ENCODE measurements around the gene SNX7. TPM values are rescaled to one million over a fixed set of nuclear protein-coding genes. Genes with fewer than 3 reads are reported as not detected.

Gene SNX7
- total RNA-seq, 1 donor from 2014 or later = 39.9 TPM

- Mint-ChIP-seq H3K27ac (ENCODE audit: unreplicated experiment) (no peak overlapping the region), H3K36me3 (ENCODE audit: low read depth, unreplicated experiment) (no peaks in the 10 kb centered on the region), H3K4me3 (ENCODE audit: unreplicated experiment) (no peak overlapping the region), H3K9me3 (ENCODE audit: unreplicated experiment) (no peaks in the 10 kb centered on the region), H3K4me1 (ENCODE audit: low read depth, unreplicated experiment) (no peaks in the 10 kb centered on the region), H3K27me3 (ENCODE audit: low read depth, unreplicated experiment) (no peaks in the 10 kb centered on the region)
- Histone ChIP-seq H3K27ac (ENCODE audit: low read depth, low read length) (no peak overlapping the region), H3K4me2 (ENCODE audit: low read length) (no peak overlapping the region), H2AFZ (ENCODE audit: low read depth, low read length) (no peak overlapping the region), H3K4me3 (ENCODE audit: insufficient read depth, low read depth, low read length) (no peak overlapping the region), H3K79me2 (ENCODE audit: insufficient read depth, low read length) (no peaks in the 10 kb centered on the region), H3K36me3 (ENCODE audit: insufficient read depth, low read length) (no peaks in the 10 kb centered on the region), H3K9ac (ENCODE audit: low read length) (no peak overlapping the region), H4K20me1 (ENCODE audit: insufficient read depth, low read length) (no peaks in the 10 kb centered on the region), H3K4me1 (ENCODE audit: insufficient read depth, low read length) (no peaks in the 10 kb centered on the region), H3K9me3 (ENCODE audit: insufficient read depth, low read depth, low read length) (no peaks in the 10 kb centered on the region), H3K27me3 (ENCODE audit: insufficient read depth, low read length) (no peaks in the 10 kb centered on the region)
- DNase-seq (ENCODE audit: low read depth) (no peak), FAIRE-seq (no peak)
- TF ChIP-seq CTCF (IDR thresholded peaks at IDR 0.05; ENCODE audit: insufficient read depth, low read depth, low read length) = no peak
- TF ChIP-seq EZH2 (IDR thresholded peaks at IDR 0.05; ENCODE audit: insufficient read depth, low read length) = no peak
Measured at GRCh38 chr1:98644510-98644909, 17.0 kb upstream of the SNX7 start.

- Histone ChIP-seq H3K27ac (ENCODE audit: low read depth, low read length) (no peak overlapping the region), H4K20me1 (ENCODE audit: insufficient read depth, low read length) (no peaks in the 10 kb centered on the region), H3K79me2 (ENCODE audit: insufficient read depth, low read length) (no peaks in the 10 kb centered on the region), H3K27me3 (ENCODE audit: insufficient read depth, low read length) (no peaks in the 10 kb centered on the region), H3K4me2 (ENCODE audit: low read length) (no peak overlapping the region), H3K9me3 (ENCODE audit: insufficient read depth, low read depth, low read length) (peaks cover 3% of the 10 kb centered on the region), H3K4me3 (ENCODE audit: insufficient read depth, low read depth, low read length) (no peak overlapping the region), H3K9ac (ENCODE audit: low read length) (no peak overlapping the region), H3K36me3 (ENCODE audit: insufficient read depth, low read length) (no peaks in the 10 kb centered on the region), H2AFZ (ENCODE audit: low read depth, low read length) (no peak overlapping the region), H3K4me1 (ENCODE audit: insufficient read depth, low read length) (no peaks in the 10 kb centered on the region)
- H3K9me3 Mint-ChIP-seq (ENCODE audit: unreplicated experiment) = peaks cover 4% of the 10 kb centered on the region
- H3K27ac Mint-ChIP-seq (ENCODE audit: unreplicated experiment) = no peak overlapping the region
- no peak overlapping the region for H3K4me3 Mint-ChIP-seq (ENCODE audit: unreplicated experiment)
- H3K36me3 Mint-ChIP-seq (ENCODE audit: low read depth, unreplicated experiment) = no peaks in the 10 kb centered on the region
- no peak for FAIRE-seq
- no peak for DNase-seq (ENCODE audit: low read depth)
- peaks cover 4% of the 10 kb centered on the region for H3K4me1 Mint-ChIP-seq (ENCODE audit: low read depth, unreplicated experiment)
- H3K27me3 Mint-ChIP-seq (ENCODE audit: low read depth, unreplicated experiment) = no peaks in the 10 kb centered on the region
- TF ChIP-seq EZH2 (IDR thresholded peaks at IDR 0.05; ENCODE audit: insufficient read depth, low read length) = no peak
- TF ChIP-seq CTCF (IDR thresholded peaks at IDR 0.05; ENCODE audit: insufficient read depth, low read depth, low read length) = no peak
Measured at GRCh38 chr1:98651116-98651632, 10.3 kb upstream of the SNX7 start.

GRCh38 chr1:98653123-98653522 is 8.4 kb upstream of the SNX7 start:
- Mint-ChIP-seq H3K4me1 (ENCODE audit: low read depth, unreplicated experiment) (peaks cover 4% of the 10 kb centered on the region), H3K4me3 (ENCODE audit: unreplicated experiment) (no peak overlapping the region), H3K27ac (ENCODE audit: unreplicated experiment) (no peak overlapping the region), H3K36me3 (ENCODE audit: low read depth, unreplicated experiment) (no peaks in the 10 kb centered on the region), H3K27me3 (ENCODE audit: low read depth, unreplicated experiment) (no peaks in the 10 kb centered on the region), H3K9me3 (ENCODE audit: unreplicated experiment) (peaks cover 7% of the 10 kb centered on the region)
- no peaks in the 10 kb centered on the region for H3K79me2 ChIP-seq (ENCODE audit: insufficient read depth, low read length)
- no peak for DNase-seq (ENCODE audit: low read depth)
- H4K20me1 ChIP-seq (ENCODE audit: insufficient read depth, low read length) = no peaks in the 10 kb centered on the region
- no peak for TF ChIP-seq EZH2 (IDR thresholded peaks at IDR 0.05; ENCODE audit: insufficient read depth, low read length)
- TF ChIP-seq CTCF (IDR thresholded peaks at IDR 0.05; ENCODE audit: insufficient read depth, low read depth, low read length) = no peak
- H3K4me2 ChIP-seq (ENCODE audit: low read length) = no peak overlapping the region
- H3K9ac ChIP-seq (ENCODE audit: low read length) = no peak overlapping the region
- no peak overlapping the region for H3K27ac ChIP-seq (ENCODE audit: low read depth, low read length)
- H2AFZ ChIP-seq (ENCODE audit: low read depth, low read length) = no peak overlapping the region
- H3K36me3 ChIP-seq (ENCODE audit: insufficient read depth, low read length) = no peaks in the 10 kb centered on the region
- H3K27me3 ChIP-seq (ENCODE audit: insufficient read depth, low read length) = no peaks in the 10 kb centered on the region
- no peak overlapping the region for H3K4me3 ChIP-seq (ENCODE audit: insufficient read depth, low read depth, low read length)
- FAIRE-seq = no peak
- H3K4me1 ChIP-seq (ENCODE audit: insufficient read depth, low read length) = no peaks in the 10 kb centered on the region
- H3K9me3 ChIP-seq (ENCODE audit: insufficient read depth, low read depth, low read length) = peaks cover 3% of the 10 kb centered on the region
